Nucleus accumbens (tissue), 56 donors: ENCODE measurements around the gene PTCD2.

Experiments used
- DNase-seq, 56 donors: peaks; one replicate each; lab custom pipeline; 2025; lab: John Stamatoyannopoulos, UW

PTCD2 gene

GRCh38 chr5:72319976-72320752 is at the start of gene PTCD2, which contains the start of gene MRPS27:
Gene PTCD2 (plus strand): TSS chr5:72320373. CDS start chr5:72320383, 10 bp downstream.
Gene MRPS27 (minus strand): TSS chr5:72320240. CDS start chr5:72320221, 19 bp downstream.
- DNase-seq = peak; percentile 48 to 98 (median 94)

GRCh38 chr5:72271702-72272101 is 48.5 kb upstream of the PTCD2 start:
- DNase-seq = no peak

GRCh38 chr5:72272398-72272797 is 47.8 kb upstream of the PTCD2 start:
- no peak for DNase-seq

DNA sequence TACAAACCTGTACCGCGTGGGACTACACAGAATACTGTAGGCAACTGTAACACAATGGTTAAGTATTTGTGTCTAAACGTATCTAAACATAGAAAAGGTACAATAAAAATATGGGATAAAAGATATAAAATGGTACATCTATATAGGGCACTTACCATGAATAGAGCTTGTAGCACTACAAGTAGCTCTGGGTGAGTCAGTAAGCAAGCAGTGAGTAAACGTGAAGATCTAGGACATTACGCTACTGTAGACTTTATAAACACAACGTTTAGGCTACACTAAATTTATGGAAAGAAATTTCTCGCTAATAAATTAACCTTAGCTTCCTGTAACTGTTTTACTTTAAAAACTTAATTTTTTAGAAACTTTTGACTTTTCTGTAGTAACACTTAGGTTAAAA is 46.6 kb upstream of the PTCD2 start:
- no peak for DNase-seq

DNA sequence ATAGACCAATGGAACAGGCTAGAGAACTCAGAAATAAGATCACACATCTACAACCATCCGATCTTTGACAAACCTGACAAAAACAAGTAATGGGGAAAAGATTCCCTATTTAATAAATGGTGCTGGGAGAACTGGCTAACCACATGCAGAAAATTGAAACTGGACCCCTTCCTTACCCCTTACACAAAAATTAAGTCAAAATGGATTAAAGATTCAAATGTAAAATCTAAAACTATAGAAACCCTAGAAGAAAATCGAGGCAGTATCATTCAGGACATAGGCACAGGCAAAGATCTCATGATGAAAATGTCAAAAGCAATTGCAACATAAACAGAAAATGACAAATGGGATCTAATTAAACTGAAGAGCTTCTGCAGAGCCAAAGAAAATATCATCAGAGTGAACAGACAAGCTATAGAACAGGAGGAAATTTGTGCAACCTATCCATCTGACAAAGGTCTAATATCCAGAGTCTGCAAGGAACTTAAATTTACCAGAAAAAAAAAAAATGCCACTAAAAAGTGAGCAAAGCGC is 43.9 kb upstream of the PTCD2 start:
- DNase-seq = no peak

DNA sequence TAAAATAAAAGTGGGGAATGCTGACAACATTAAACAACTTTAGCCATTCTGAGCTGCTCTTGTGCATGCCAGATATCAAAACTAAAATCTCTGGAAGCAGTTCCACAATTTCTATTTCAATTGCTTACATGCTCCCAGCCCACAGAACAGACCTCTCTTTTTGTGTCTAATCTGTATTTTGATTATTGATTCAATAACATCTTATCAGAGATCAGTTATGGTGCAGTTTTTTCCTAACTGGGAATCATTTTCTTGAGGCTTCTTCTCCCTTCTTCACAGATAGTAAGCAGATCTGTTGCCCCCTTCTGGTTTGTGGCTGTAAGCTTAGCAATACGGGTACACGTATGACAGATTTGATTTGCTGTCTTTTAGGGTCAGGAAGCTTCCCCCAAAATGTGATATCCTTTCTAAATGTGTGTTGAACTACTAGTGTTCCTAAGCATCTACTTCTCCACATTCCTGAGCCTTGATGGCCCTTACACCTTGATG is 39.5 kb upstream of the PTCD2 start:
- DNase-seq = peak in 14 of 56 donors; percentile 1 to 44 (median 10)

DNA sequence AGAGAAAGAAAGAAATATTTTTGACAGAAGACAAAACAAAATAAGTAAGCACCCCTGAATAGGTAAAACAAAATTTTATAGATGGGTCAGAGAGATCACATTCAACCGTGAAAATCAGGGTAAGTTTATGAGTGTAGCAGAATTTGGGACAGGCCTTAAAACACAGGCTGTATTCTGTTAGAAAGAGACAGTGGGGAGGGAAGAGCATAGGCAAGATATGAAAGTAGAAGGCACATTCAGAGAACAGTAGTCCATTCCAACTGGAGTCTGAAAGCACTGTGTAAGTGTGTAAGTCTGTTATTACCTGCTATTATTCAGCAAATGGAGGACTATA is 38.8 kb upstream of the PTCD2 start:
- DNase-seq = no peak

DNA sequence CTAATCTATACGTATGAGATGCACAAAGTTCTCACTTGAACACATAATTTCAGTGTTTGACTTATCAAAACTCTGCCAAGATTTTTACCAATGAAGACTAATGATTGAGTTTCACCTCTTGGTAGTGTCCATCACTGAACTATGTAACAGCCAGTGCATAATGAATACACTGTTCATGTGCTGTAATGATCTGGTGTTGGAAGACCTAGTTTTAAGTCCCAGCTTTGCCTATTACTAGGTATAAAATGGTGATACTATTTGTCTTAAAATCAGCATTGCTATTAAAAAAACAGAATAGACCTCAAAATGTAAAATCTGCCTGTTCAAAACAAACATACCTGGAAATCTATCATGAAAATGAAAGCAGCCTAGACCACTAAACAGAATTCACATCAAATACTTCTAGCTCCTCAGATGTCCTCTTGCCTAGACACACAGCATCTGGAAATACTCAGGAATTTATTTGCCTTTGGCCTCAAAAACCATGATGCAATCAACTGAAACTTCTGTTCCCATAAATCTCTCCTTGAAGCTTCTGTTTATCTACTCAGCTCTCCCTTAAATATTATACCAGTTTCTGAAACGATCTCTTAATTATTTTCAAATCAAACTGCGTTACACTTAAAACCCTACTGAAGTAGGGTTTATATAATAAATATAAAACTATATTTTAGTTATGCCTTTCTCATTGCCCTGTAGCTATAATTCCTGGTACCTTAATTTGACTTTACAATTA is 38.2 kb upstream of the PTCD2 start:
- no peak for DNase-seq

- no peak for DNase-seq
Observed at GRCh38 chr5:72282878-72283277, 37.3 kb upstream of the PTCD2 start.

- no peak for DNase-seq
Observed at GRCh38 chr5:72283358-72283757, 36.8 kb upstream of the PTCD2 start.

DNA sequence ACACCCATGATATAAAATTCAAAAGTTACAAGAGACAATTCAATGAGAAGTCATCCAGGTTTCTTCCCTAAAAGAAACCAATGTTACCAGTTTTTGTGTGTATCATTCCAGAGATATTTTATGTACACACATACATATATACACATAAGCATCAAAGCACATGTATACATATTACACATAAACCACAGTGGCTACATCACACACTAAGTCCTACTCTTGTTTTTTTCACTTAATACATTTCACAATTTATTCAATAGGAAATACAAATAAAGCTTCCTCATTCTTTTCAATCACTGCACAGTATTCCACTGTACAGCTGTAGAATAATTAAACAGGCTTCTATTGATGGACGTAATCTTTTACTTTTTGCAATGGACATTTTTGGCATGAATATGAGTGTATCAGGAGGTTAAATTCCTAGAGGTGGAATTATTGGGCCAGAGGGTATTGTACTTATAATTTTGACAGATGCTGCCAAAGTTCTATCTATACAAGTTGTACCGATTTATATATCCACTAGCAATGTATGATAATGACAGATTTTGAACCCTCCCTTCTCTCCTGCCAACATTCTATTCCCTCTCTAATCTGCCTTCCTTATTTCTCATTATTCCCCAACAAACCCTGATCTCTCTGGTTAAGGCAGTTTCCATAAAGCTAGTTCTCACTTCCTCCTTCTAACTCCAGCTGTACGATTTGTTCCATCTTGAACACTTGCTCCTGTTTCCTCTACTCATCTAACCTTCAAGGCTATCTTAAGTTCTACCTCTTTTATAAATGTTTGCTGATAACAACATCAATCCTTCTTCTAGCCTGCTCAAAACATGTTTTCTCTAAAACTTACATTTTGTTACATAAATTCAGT is 35.4 kb upstream of the PTCD2 start:
- DNase-seq = no peak

- DNase-seq = no peak
Observed at GRCh38 chr5:72285424-72285821, 34.8 kb upstream of the PTCD2 start.

DNA sequence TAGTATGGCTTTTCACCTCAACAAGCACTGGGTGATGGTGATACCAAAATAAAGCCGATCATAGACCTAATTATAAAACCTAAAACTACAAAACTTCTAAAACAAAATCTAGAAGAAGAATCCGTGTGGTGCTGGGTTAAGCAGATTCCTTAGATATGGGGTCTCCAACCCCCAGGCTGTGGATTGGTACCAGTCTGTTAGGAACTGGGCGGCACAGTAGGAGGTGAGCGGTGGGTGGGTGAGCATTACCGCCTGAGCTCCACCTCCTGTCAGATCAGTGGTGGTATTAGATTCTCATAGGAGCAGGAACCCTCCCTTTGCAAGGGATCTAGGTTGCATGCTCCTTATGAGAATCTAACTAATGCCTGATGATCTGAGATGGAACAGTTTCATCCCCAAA is 33.4 kb upstream of the PTCD2 start:
- DNase-seq = no peak

- DNase-seq = peak in 21 of 56 donors; percentile 6 to 61 (median 23)
Observed at GRCh38 chr5:72288924-72289323, 31.2 kb upstream of the PTCD2 start.

- DNase-seq = no peak
Observed at GRCh38 chr5:72290356-72291133, 29.6 kb upstream of the PTCD2 start.

GRCh38 chr5:72291601-72292000 is 28.6 kb upstream of the PTCD2 start:
- no peak for DNase-seq

- DNase-seq = no peak
Observed at GRCh38 chr5:72292411-72292810, 27.8 kb upstream of the PTCD2 start.

DNA sequence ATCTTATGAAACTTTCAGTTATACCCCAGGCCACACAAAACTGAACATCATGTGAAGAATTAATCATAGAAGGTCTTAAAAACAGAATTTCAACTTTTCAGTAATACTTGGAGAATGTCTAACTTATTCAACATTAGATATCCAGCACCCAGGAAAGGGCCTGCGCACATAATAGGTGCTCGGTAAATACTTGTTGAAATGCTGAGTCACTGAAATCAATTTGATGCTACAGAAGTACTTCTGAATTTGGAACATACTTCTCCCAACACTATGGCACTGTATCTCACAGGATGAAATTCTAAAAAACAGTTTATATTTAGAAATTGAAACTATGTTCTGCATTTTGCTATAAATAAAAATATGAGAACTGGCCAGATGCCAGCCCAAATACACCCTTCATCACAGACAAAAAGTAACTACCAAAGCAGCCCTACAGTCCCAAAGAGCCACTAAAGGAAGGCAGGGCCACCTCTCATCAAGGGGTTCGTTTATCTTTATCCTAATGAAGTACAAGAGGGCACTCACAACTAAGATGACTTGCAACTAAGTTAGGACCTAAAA is 26.6 kb upstream of the PTCD2 start:
- DNase-seq = no peak

GRCh38 chr5:72294473-72294872 is 25.7 kb upstream of the PTCD2 start:
- DNase-seq = no peak
